ENCODE measurements around the gene ABCC2. TPM values are rescaled to one million over a fixed set of nuclear protein-coding genes. Genes with fewer than 3 reads are reported as not detected.

ABCC2 gene
- total and polyA plus RNA-seq, 9 of the 15 experiments (the other 6 are each of a cell fraction or from before 2014, with no cell fraction given): 0.03 to 0.18 (median 0.10) TPM; not detected in 1

- TF ChIP-seq NR3C1 (CRISPR knock-in tag; IDR thresholded peaks at IDR 0.05) (no peak), FOXA1 (IDR thresholded peaks at IDR 0.05; ENCODE audit: borderline replicate concordance) (no peak), LEF1 (IDR thresholded peaks at IDR 0.05) (no peak), RBBP5 (IDR thresholded peaks at IDR 0.05; ENCODE audit: borderline replicate concordance, insufficient read depth, low read length, poor library complexity, severe bottlenecking) (no peak)
These were observed 23.7 kb downstream of the ABCC2 start (continued) for GRCh38 chr10:99806091-99806490.

DNA sequence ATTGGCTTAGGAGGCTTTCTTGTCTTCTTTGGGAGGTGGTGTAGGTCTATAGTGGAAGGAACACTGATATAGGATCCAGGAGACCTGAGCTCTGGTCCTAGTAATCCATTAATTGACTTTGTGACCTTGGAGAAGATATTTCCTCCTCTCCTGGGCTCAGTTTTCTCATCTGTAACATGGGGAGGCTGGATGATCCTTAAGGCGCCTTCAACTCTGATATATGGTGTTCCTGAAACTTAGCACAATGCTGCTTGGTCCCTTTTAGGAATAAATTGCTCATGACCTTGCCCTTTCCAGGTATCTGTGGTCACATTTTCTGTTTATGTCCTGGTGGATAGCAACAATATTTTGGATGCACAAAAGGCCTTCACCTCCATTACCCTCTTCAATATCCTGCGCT, 25.3 kb downstream of the ABCC2 start:
- no peak overlapping the region for H2AFZ ChIP-seq (ENCODE audit: low read depth, low read length)
- no peaks in the 10 kb centered on the region for H3K79me2 ChIP-seq (ENCODE audit: control insufficient read depth, insufficient read depth, low read length)
- no peak overlapping the region for H3K27ac ChIP-seq (ENCODE audit: extremely low read depth, low read depth, low read length)
- FAIRE-seq (no peak), ATAC-seq (no peak), DNase-seq (ENCODE audit: extremely low read depth in 1 of 4, low spot score in 3 of 4) (no peak)
- H3K9ac ChIP-seq (ENCODE audit: insufficient read depth in 1 of 2, low read depth in 2 of 2, low read length in 2 of 2): no peak overlapping the region
- H3K9me3 ChIP-seq (replicated peaks; ENCODE audit: control insufficient read depth, insufficient read depth, low read depth, low read length): no peaks in the 10 kb centered on the region
- POLR2A ChIA-PET: no interaction called here
- intact Hi-C loops (cut with micrococcal nuclease): no loop called here
- H3K4me1 ChIP-seq (replicated peaks in 1 of 2; ENCODE audit: control insufficient read depth in 2 of 2, insufficient read depth in 2 of 2, low read length in 2 of 2): no peaks in the 10 kb centered on the region
- no peak overlapping the region for H3K4me2 ChIP-seq (ENCODE audit: insufficient read depth, low read length)
- 6% methylated on average over 2 of the region's 2 CpGs for WGBS (ENCODE audit: insufficient coverage, low coverage, missing lambda C conversion rate)
- no peaks in the 10 kb centered on the region for H3K36me3 ChIP-seq (ENCODE audit: control insufficient read depth, insufficient read depth, low read length)
- no peak overlapping the region for H3K4me3 ChIP-seq
- H3K9me1 ChIP-seq (ENCODE audit: control insufficient read depth, insufficient read depth, low read length): no peaks in the 10 kb centered on the region
- H4K20me1 ChIP-seq (replicated peaks; ENCODE audit: control insufficient read depth, insufficient read depth, low read length): no peaks in the 10 kb centered on the region
- in situ Hi-C loops (cut with MboI): no loop called here
- BruUV-seq (replicated peaks): no TSS peak
- H3K27me3 ChIP-seq (ENCODE audit: control insufficient read depth in 2 of 2, insufficient read depth in 2 of 2, low read length in 2 of 2): peaks cover 7 to 15% of the 10 kb centered on the region in 2 experiments
- CTCF ChIA-PET (ENCODE audit: low intra/inter-chr PET ratio): no interaction called here
- TF ChIP-seq ZNF146 (CRISPR knock-in tag; IDR thresholded peaks at IDR 0.05; ENCODE audit: unreplicated experiment) (no peak), NCOA4 (IDR thresholded peaks at IDR 0.05; ENCODE audit: partially characterized antibody) (no peak), DLX4 (CRISPR knock-in tag; IDR thresholded peaks at IDR 0.05) (no peak), ZBTB17 (CRISPR knock-in tag; IDR thresholded peaks at IDR 0.05) (no peak), CHCHD3 (CRISPR knock-in tag; IDR thresholded peaks at IDR 0.05) (no peak), CBX5 (IDR thresholded peaks at IDR 0.05; ENCODE audit: borderline replicate concordance, low read depth) (no peak), ZNF175 (CRISPR knock-in tag; IDR thresholded peaks at IDR 0.05; ENCODE audit: low read depth) (no peak), ESRRA (IDR thresholded peaks at IDR 0.05; ENCODE audit: borderline replicate concordance, low read depth) (no peak), NFE2 (IDR thresholded peaks at IDR 0.05; ENCODE audit: low read depth) (no peak), FOXJ3 (CRISPR knock-in tag; IDR thresholded peaks at IDR 0.05) (no peak), ZNF282 (CRISPR knock-in tag; IDR thresholded peaks at IDR 0.05) (no peak), C11orf30 (IDR thresholded peaks at IDR 0.05; ENCODE audit: low read depth) (no peak), ARHGAP35 (IDR thresholded peaks at IDR 0.05; ENCODE audit: partially characterized antibody) (no peak)
- TF ChIP-seq, protein P1, sequence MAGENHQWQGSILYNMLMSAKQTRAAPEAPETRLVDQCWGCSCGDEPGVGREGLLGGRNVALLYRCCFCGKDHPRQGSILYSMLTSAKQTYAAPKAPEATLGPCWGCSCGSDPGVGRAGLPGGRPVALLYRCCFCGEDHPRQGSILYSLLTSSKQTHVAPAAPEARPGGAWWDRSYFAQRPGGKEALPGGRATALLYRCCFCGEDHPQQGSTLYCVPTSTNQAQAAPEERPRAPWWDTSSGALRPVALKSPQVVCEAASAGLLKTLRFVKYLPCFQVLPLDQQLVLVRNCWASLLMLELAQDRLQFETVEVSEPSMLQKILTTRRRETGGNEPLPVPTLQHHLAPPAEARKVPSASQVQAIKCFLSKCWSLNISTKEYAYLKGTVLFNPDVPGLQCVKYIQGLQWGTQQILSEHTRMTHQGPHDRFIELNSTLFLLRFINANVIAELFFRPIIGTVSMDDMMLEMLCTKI (IDR thresholded peaks at IDR 0.05; ENCODE audit: partially characterized antibody): no peak
- TF ChIP-seq, protein P2, sequence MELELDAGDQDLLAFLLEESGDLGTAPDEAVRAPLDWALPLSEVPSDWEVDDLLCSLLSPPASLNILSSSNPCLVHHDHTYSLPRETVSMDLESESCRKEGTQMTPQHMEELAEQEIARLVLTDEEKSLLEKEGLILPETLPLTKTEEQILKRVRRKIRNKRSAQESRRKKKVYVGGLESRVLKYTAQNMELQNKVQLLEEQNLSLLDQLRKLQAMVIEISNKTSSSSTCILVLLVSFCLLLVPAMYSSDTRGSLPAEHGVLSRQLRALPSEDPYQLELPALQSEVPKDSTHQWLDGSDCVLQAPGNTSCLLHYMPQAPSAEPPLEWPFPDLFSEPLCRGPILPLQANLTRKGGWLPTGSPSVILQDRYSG (tag; conservative IDR thresholded peaks at IDR 0.05; ENCODE audit: low read depth): no peak
